Kidney epithelial cell (primary cell): Measurements from ENCODE around the gene SPACA7. TPM values are rescaled to one million over a fixed set of nuclear protein-coding genes. Genes with fewer than 3 reads are reported as not detected.

Experiments
- DNase-seq: peaks from one replicate; pipeline ENCODE4 v3.0.0-alpha.2; 2010; ENCODE audit warnings: low read depth
- H3K27me3 ChIP-seq: 2 replicates; pipeline ENCODE4 v1.6.0; 2011; ENCODE audit warnings: low read length; ENCODE audit not compliant: control insufficient read depth, insufficient read depth
- H3K36me3 ChIP-seq: 2 replicates; pipeline ENCODE4 v1.5.1; 2011; ENCODE audit warnings: low read length; ENCODE audit not compliant: control insufficient read depth, insufficient read depth
- H3K4me3 ChIP-seq: 2 replicates; pipeline ENCODE4 v1.5.1; 2011; ENCODE audit warnings: low read depth, mild to moderate bottlenecking, control low read depth, low read length
- total RNA-seq: library from RNA; depleted of rRNA; stranded (reverse); fragments of >200 nt; gene quantifications from 2 replicates; pipeline ENCODE4 v1.2.3, GENCODE V29; 2015
- TF ChIP-seq, protein P1 (sequence below): IDR thresholded peaks from 2 replicates; pipeline ENCODE4 v1.5.1; 2011; ENCODE audit warnings: mild to moderate bottlenecking, moderate library complexity, low read length, control low read depth, inconsistent platforms; ENCODE audit not compliant: insufficient read depth, poor library complexity, severe bottlenecking

The SPACA7 gene
- total RNA-seq, 1 donor from 2014 or later: not detected

DNA sequence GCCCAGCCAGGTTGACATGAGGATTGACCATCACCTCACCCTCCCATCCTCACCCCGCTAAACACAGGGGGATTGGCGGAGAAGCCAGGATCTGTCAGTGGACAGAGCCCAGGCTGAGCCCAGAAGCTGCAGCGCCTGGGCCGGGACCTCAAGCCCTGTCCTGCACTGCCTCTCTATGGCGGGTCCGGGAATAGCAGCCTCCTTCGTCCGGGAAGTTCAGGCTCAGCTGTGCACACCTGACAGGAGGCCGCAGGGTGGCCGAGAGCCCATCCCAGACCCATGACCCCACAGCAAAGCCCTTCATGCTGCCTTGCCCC is 67.8 kb downstream of the SPACA7 start:
- DNase-seq: no peak
- H3K27me3 ChIP-seq: peaks cover 30% of the 10 kb centered on the region
- TF ChIP-seq, protein P1, sequence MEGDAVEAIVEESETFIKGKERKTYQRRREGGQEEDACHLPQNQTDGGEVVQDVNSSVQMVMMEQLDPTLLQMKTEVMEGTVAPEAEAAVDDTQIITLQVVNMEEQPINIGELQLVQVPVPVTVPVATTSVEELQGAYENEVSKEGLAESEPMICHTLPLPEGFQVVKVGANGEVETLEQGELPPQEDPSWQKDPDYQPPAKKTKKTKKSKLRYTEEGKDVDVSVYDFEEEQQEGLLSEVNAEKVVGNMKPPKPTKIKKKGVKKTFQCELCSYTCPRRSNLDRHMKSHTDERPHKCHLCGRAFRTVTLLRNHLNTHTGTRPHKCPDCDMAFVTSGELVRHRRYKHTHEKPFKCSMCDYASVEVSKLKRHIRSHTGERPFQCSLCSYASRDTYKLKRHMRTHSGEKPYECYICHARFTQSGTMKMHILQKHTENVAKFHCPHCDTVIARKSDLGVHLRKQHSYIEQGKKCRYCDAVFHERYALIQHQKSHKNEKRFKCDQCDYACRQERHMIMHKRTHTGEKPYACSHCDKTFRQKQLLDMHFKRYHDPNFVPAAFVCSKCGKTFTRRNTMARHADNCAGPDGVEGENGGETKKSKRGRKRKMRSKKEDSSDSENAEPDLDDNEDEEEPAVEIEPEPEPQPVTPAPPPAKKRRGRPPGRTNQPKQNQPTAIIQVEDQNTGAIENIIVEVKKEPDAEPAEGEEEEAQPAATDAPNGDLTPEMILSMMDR: peak; percentile 95
- H3K4me3 ChIP-seq: no peak overlapping the region
- H3K36me3 ChIP-seq: no peaks in the 10 kb centered on the region

DNA sequence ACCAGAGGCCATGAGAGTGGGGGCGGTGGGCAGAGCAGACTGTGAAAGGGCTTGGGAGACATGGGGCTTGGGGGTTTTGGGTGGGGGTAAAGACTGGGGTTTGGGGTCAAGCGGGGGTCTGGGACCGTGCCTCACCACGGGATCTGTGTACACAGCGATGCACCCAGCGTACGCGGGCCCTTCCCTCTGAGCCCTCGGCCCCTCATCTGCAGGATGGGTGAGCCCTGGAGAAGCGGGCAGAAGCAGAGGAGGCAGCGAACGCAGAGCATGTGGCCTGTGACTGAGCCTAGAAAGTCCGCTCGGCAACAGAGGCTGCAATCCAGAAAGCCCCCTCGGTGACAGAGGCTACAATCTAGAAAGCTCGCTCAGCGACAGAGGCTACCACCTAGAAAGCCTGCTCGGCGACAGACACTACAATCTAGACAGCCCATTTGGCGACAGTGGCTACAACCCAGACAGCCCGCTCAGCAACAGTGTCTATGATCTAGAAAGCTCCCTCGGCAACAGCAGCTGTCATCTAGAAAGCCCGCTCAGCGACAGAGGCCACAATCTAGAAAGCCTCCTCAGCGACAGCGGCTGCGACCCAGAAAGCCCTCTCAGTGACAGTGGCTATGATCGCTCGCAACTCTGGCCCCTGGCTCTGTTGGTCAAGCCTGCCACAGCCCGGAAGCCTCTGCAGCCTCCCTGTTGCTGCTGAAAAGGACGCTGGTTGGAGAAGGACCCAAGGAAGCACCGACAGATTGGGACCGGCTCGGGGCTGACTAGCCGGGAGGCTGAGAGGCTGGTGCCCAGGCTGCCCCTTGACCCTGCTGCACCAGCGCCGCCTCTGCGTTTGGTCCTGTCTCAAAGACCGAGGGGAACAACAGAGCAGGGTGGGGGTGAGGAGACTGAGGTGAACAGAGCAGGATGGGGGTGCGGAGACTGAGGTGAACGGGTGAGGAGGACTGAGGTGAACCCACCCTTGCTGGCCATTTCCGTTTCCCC is 68.6 kb downstream of the SPACA7 start:
- Histone ChIP-seq H3K4me3 (no peak overlapping the region), H3K36me3 (no peaks in the 10 kb centered on the region), H3K27me3 (peaks cover 30% of the 10 kb centered on the region)
- DNase-seq: no peak
- TF ChIP-seq, protein P1: no peak

DNA sequence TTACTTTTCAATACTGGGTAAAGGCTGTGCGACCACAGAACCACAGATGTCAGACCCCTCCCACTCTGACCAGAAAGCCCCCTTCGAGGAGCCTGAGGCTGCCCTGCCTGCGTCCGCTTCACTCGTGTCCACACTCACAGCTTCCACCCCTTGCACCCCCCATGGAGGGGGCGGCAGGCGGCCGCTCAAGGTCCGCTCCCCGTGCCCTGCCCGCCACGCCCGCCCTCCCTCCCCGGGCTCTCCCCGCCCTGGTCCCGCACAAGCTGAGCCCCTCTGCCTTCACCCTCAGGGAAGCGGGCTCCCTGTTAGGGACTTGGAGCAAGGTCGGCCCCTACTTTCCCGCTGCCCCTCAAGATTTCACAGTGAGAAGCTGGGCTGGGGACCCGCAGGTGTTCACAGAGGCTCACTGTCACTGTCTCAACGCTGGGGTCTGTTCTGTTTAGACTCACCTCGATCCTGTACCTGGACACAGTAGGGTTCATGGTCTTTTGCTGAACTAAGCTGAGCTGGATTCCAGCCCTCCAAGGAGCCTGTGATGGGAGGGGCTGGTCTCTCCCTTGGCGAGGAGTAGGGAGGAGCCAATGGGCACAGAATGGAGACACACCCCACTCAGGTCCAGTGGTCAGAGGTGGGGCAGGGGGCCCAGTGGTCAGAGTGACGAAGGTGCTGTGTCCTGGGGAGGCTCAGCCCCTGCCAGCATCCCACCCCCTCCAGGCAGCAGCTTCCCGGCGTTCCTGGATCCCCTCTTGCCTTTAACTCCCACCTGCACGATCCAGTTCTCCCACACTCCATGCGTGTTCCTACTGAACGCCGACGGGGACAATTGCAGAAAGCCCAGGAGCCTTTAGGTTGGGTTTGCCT is 69.5 kb downstream of the SPACA7 start:
- DNase-seq: no peak
- Histone ChIP-seq H3K27me3 (peaks cover 30% of the 10 kb centered on the region), H3K4me3 (no peak overlapping the region), H3K36me3 (no peaks in the 10 kb centered on the region)
- TF ChIP-seq, protein P1: no peak

DNA sequence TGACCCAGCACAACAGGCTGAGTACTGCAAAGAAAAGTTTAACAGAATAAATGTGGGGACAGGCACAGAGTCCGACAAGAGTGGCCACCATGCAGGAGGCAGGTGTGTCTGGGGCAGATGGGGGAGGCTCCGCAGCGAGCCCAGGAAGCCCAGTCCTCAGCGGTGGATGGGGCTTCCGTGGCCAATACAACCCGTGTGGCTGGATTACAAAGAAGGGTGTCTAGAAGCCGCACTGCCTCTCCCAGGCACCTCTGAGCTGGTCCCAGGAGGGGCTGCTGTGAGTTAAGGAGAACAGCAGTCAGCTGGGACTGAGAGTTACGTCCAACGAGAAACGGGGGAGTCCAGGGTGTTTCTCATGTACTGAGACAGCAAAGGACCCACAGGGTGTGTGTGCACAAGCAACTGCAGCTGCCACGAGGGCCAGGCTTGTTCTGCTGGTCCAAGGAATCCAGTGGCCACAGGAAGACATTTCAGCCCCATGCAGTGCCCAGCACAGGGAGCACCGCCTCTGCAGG is 70.2 kb downstream of the SPACA7 start:
- DNase-seq: no peak
- TF ChIP-seq, protein P1: no peak
- H3K27me3 ChIP-seq: peaks cover 30% of the 10 kb centered on the region

DNA sequence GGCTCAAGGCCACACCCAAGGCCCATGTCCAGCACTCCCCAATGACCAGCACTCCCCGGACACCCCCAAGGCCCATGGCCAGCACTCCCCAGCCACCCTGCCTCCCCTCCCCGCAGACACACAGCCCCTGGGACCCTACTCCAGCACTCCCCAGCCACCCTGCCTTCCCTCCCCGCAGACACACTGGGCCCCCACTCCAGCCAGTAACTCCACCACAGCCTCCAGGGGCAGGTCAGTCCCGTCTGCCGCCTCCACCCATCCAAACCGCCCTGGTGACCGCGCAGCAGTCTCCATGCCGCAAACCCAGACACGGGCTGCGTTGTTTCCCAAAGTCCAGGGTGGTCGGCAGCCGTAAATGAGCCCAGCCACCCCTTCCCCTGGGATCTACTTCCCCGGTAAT is 70.7 kb downstream of the SPACA7 start:
- Histone ChIP-seq H3K27me3 (peaks cover 29% of the 10 kb centered on the region), H3K36me3 (no peaks in the 10 kb centered on the region), H3K4me3 (no peak overlapping the region)
- DNase-seq: no peak
- TF ChIP-seq, protein P1: no peak

More for the DNA sequence above, 70.2 kb downstream of the SPACA7 start:
- Histone ChIP-seq H3K4me3 (no peak overlapping the region), H3K36me3 (no peaks in the 10 kb centered on the region)
